H9 (cell line): ENCODE results near the gene RAB22A. TPM values are rescaled to one million over a fixed set of nuclear protein-coding genes. Genes with fewer than 3 reads are reported as not detected.

ENCODE experiments used
- DNase-seq: peaks from one replicate; pipeline ENCODE4 v3.0.0-alpha.2; 2017
- H2AFZ ChIP-seq: one replicate; pipeline ENCODE4 v1.6.1; 2013; ENCODE audit warnings: mild to moderate bottlenecking, low read length, control low read depth, moderate library complexity
- H2AK5ac ChIP-seq: 2 replicates; pipeline ENCODE4 v1.6.1; 2013; ENCODE audit warnings: low read length, control low read depth, mixed read lengths; ENCODE audit not compliant: insufficient read length
- H2BK120ac ChIP-seq: one replicate; pipeline ENCODE4 v1.6.1; 2013; ENCODE audit warnings: low read depth, mild to moderate bottlenecking, low read length, control low read depth, inconsistent platforms; ENCODE audit not compliant: poor library complexity, severe bottlenecking
- H2BK12ac ChIP-seq: 2 replicates; pipeline ENCODE4 v1.6.1; 2013; ENCODE audit warnings: low read length, control low read depth, mixed read lengths, low read depth; ENCODE audit not compliant: insufficient read length
- H2BK15ac ChIP-seq: 2 replicates; pipeline ENCODE4 v1.6.1; 2013; ENCODE audit warnings: low read depth, low read length, control low read depth
- H2BK20ac ChIP-seq: one replicate; pipeline ENCODE4 v1.6.1; 2013; ENCODE audit warnings: low read depth, mild to moderate bottlenecking, low read length, control low read depth, inconsistent platforms; ENCODE audit not compliant: poor library complexity, severe bottlenecking
- H2BK5ac ChIP-seq: 2 replicates; pipeline ENCODE4 v1.6.1; 2013; ENCODE audit warnings: low read length, control low read depth, mixed read lengths; ENCODE audit not compliant: insufficient read length
- H3K14ac ChIP-seq: 2 replicates; pipeline ENCODE4 v1.6.1; 2013; ENCODE audit warnings: low read length, control low read depth; ENCODE audit not compliant: insufficient read depth
- H3K18ac ChIP-seq: 2 replicates; pipeline ENCODE4 v1.6.1; 2013; ENCODE audit warnings: low read depth, mild to moderate bottlenecking, mixed read lengths, low read length, control low read depth; ENCODE audit not compliant: insufficient read length
- H3K23ac ChIP-seq: 2 replicates; pipeline ENCODE4 v1.6.1; 2013; ENCODE audit warnings: low read length, control low read depth, mixed read lengths, low read depth; ENCODE audit not compliant: insufficient read length
- H3K23me2 ChIP-seq: 2 replicates; pipeline ENCODE4 v1.6.1; 2013; ENCODE audit warnings: low read depth, mild to moderate bottlenecking, mixed read lengths, low read length, control low read depth; ENCODE audit not compliant: insufficient read length, poor library complexity, severe bottlenecking
- H3K27ac ChIP-seq: 2 replicates; pipeline ENCODE4 v1.5.1; 2013; ENCODE audit warnings: low read length, control low read depth, mixed read lengths, low read depth; ENCODE audit not compliant: insufficient read length
- H3K27me3 ChIP-seq: 2 replicates; pipeline ENCODE4 v1.6.1; 2013; ENCODE audit warnings: low read length, control low read depth, inconsistent platforms; ENCODE audit not compliant: insufficient read depth
- H3K4ac ChIP-seq: 2 replicates; pipeline ENCODE4 v1.6.1; 2013; ENCODE audit warnings: low read depth, mild to moderate bottlenecking, control low read depth, inconsistent platforms, low read length, moderate library complexity
- H3K4me1 ChIP-seq: 2 replicates; pipeline ENCODE4 v1.6.1; 2013; ENCODE audit warnings: low read length, control low read depth, inconsistent platforms; ENCODE audit not compliant: insufficient read depth
- H3K4me2 ChIP-seq: 2 replicates; pipeline ENCODE4 v1.6.1; 2013; ENCODE audit warnings: low read length, control low read depth, mixed read lengths; ENCODE audit not compliant: insufficient read length, insufficient read depth
- H3K56ac ChIP-seq: 2 replicates; pipeline ENCODE4 v1.6.1; 2013; ENCODE audit warnings: low read depth, mild to moderate bottlenecking, mixed read lengths, low read length, control low read depth; ENCODE audit not compliant: insufficient read length
- H3K79me1 ChIP-seq: 2 replicates; pipeline ENCODE4 v1.6.1; 2013; ENCODE audit warnings: low read depth, mild to moderate bottlenecking, moderate library complexity, low read length, control low read depth, inconsistent platforms; ENCODE audit not compliant: insufficient read depth, poor library complexity, severe bottlenecking
- H3K79me2 ChIP-seq: 2 replicates; pipeline ENCODE4 v1.6.1; 2013; ENCODE audit warnings: low read length, control low read depth, inconsistent platforms; ENCODE audit not compliant: insufficient read depth
- H3K9ac ChIP-seq: 2 replicates; pipeline ENCODE4 v1.6.1; 2013; ENCODE audit warnings: low read length, control low read depth, mixed read lengths; ENCODE audit not compliant: insufficient read length; ENCODE audit errors: extremely low read depth
- H3K9me3 ChIP-seq: one replicate; pipeline ENCODE4 v1.6.1; 2013; ENCODE audit warnings: low read depth, low read length, inconsistent platforms; ENCODE audit not compliant: control insufficient read depth
- H3T11ph ChIP-seq: one replicate; pipeline ENCODE4 v1.6.1; 2013; ENCODE audit warnings: mild to moderate bottlenecking, low read length, control low read depth, inconsistent platforms
- H4K20me1 ChIP-seq: one replicate; pipeline ENCODE4 v1.6.1; 2013; ENCODE audit not compliant: control insufficient read depth, insufficient read length, insufficient read depth
- H4K5ac ChIP-seq: 2 replicates; pipeline ENCODE4 v1.6.1; 2013; ENCODE audit warnings: low read depth, mild to moderate bottlenecking, mixed read lengths, low read length, control low read depth; ENCODE audit not compliant: insufficient read length
- H4K8ac ChIP-seq: replicated peaks from 2 replicates; pipeline ENCODE4 v1.6.1; 2013; ENCODE audit warnings: low read length, control low read depth, mixed read lengths, low read depth; ENCODE audit not compliant: insufficient read length
- H4K91ac ChIP-seq: 2 replicates; pipeline ENCODE4 v1.6.1; 2013; ENCODE audit warnings: low read depth, mild to moderate bottlenecking, moderate library complexity, mixed read lengths, low read length, control low read depth; ENCODE audit not compliant: insufficient read length
- H3K27ac Mint-ChIP-seq, 3 experiments: 2 replicates in 2 of 3; 3 replicates in 1 of 3; pipeline ENCODE4 v1.8.0; 2020 to 2021; ENCODE audit warnings: mixed read lengths in 3 of 3, mild to moderate bottlenecking in 1 of 3, moderate library complexity in 1 of 3
- H3K27me3 Mint-ChIP-seq: 2 replicates; pipeline ENCODE4 v1.8.0; 2021; ENCODE audit warnings: low read depth, mild to moderate bottlenecking, moderate library complexity, mixed read lengths
- H3K36me3 Mint-ChIP-seq, 3 experiments: 2 replicates in 2 of 3; 3 replicates in 1 of 3; pipeline ENCODE4 v1.8.0; 2020 to 2021; ENCODE audit warnings: low read depth in 3 of 3, mixed read lengths in 3 of 3; ENCODE audit not compliant: insufficient read depth in 1 of 3
- H3K4me1 Mint-ChIP-seq, 2 experiments: 2 replicates each; pipeline ENCODE4 v1.8.0; 2020; ENCODE audit warnings: mixed read lengths in 2 of 2
- H3K4me3 Mint-ChIP-seq, 2 experiments: 2 replicates in 1 of 2; 3 replicates in 1 of 2; pipeline ENCODE4 v1.8.0; 2020 to 2021; ENCODE audit warnings: mild to moderate bottlenecking in 2 of 2, mixed read lengths in 2 of 2, moderate library complexity in 1 of 2
- H3K9me3 Mint-ChIP-seq, 2 experiments: 2 replicates in 1 of 2; 3 replicates in 1 of 2; pipeline ENCODE4 v1.8.0; 2020; ENCODE audit warnings: mild to moderate bottlenecking in 2 of 2, mixed read lengths in 2 of 2, moderate library complexity in 1 of 2
- CTCF ChIP-seq: fragments of 200-600 bp; sonication (generic); conservative IDR thresholded peaks from 3 replicates; pipeline ENCODE4 v1.8.0; 2021; ENCODE audit warnings: antibody characterized with exemption, mild to moderate bottlenecking
- WGBS: extraction: QIAGEN DNeasy Blood & Tissue Kit; methylation state at CpG from one replicate; pipeline ENCODE4 v1.1.7; 2013; ENCODE audit warnings: missing lambda C conversion rate, low lambda C conversion rate, mixed read lengths; ENCODE audit not compliant: insufficient read length; ENCODE audit errors: extremely low coverage; 5-methylcytosine and 5-hydroxymethylcytosine counted together
- total RNA-seq: library from RNA; stranded (reverse); gene quantifications from 2 replicates; pipeline ENCODE4 v1.2.1, GENCODE V29; 2021

The RAB22A gene
- total RNA-seq, 1 experiment from 2014 or later: 6.3 TPM

DNA sequence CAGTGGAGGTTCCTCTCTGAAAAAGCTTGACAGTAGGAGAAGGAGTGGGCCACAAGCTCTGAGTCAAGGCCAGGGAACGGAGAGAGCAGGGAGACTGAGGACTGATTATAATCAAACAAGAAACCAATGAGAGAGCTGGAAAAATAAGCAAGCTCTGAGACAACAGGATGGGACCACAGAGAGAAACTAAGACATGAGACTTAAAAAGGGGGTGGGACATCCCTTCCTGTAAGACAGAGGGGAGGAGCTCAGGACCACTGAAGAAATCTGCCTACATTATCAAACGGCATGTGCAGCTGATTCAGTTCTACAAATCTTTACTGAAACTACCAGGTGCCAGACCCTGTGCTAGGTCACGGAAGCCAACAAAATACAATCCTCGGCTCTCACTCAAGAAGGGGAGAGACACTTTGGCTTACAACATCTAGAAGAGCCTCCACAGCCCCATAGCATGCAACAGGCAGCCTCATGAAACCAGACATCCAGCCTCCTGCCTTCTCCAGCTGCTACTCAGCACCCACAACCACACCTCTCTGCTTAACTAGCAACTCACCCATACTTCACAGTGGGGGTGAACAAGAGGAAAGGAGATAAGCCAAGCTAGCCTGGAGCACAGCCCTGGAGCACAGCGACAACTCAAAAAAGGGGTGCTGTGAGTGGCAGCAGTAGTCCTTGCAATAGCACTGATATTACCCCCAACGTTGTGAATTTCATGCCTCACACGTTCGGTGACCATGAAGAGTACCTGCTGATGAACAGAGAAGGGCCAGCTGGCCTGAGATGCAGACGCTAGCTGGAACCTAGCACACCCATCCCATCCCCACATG is 41.9 kb upstream of the RAB22A start:
- Histone ChIP-seq H3K9ac (no peak overlapping the region), H2BK12ac (no peak overlapping the region), H4K8ac (no peak overlapping the region), H3K4ac (no peak overlapping the region), H4K91ac (no peak overlapping the region), H3K56ac (no peak overlapping the region), H2BK15ac (no peak overlapping the region), H2AFZ (no peak overlapping the region), H3K79me2 (no peaks in the 10 kb centered on the region), H4K20me1 (peaks cover 2% of the 10 kb centered on the region), H3K23ac (no peak overlapping the region), H3K14ac (no peak overlapping the region), H2BK120ac (no peak overlapping the region), H2AK5ac (no peak overlapping the region), H4K5ac (no peak overlapping the region), H3K18ac (no peak overlapping the region), H3K27me3 (no peaks in the 10 kb centered on the region), H2BK5ac (no peak overlapping the region), H3K79me1 (no peaks in the 10 kb centered on the region), H3K27ac (no peak overlapping the region), H3K4me2 (no peak overlapping the region), H2BK20ac (no peak overlapping the region), H3K4me1 (no peaks in the 10 kb centered on the region), H3K9me3 (no peaks in the 10 kb centered on the region), H3T11ph (no peak overlapping the region), H3K23me2 (no peaks in the 10 kb centered on the region)
- TF ChIP-seq CTCF: no peak
- Mint-ChIP-seq H3K4me3 (no peak overlapping the region), H3K9me3 (no peaks in the 10 kb centered on the region), H3K27ac (peak overlapping the region in 1 of 3 experiments; percentile 18; a peak in 2 of 7 replicates), H3K4me1 (peaks cover 3 to 6% of the 10 kb centered on the region in 2 experiments), H3K27me3 (no peaks in the 10 kb centered on the region), H3K36me3 (peaks cover 4 to 28% (median 22%) of the 10 kb centered on the region in 3 experiments; a peak in 5 of 7 replicates)
- no CpG with 5 or more reads among the region's 9 CpGs for WGBS
- no peak for DNase-seq
